HG03039 (cell line): ENCODE measurements around the gene NUP210.

Experiments
- ATAC-seq: cut with Tn5 transposase; IDR thresholded peaks from one replicate; pipeline ENCODE4 v1.9.1; 2021; ENCODE audit warnings: mild to moderate bottlenecking, moderate library complexity; ENCODE audit not compliant: unreplicated experiment

NUP210 gene

DNA sequence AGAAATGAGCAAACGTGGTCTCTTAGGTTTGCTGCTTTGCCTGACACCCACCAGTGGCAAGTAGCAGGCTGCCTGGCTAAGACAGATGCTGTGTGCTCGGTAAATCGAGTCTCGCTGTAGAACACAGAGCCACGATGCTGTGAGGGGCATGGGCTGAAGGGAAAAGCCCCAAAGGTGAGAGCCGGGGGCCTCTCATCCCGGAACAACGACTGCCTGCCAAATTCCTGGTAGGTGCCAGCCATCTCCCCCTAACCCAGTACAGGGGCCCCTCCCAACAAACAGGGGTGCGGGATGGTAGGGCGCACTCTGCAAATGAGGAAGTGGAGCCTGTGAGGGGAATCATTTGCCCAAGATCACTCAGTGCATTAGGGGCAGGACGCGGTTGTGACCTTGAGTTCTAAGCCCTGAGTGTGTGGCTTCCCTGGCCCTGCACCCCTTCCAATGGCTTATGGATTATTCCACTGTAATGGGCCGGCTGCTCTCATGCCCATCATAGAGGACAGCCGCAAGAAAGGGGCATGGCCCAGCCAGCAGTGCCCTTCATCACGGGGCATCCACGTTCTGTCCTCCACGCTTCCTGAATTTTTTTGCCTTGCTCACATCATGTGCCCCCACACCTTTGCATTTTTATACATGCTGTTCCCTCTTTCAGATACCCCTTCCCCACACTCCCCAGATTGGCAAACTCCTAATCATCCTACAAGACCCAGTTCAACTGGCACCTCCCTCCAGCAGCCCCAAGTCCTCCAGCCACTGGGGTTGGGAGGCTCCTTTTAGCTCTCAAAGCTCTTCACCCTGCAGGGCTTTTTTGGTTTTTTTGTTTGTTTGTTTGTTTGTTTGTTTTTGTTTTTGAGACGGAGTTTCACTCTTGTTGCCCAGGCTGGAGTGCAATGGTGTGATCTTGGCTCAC is 125.4 kb downstream of the NUP210 start:
- no peak for ATAC-seq

DNA sequence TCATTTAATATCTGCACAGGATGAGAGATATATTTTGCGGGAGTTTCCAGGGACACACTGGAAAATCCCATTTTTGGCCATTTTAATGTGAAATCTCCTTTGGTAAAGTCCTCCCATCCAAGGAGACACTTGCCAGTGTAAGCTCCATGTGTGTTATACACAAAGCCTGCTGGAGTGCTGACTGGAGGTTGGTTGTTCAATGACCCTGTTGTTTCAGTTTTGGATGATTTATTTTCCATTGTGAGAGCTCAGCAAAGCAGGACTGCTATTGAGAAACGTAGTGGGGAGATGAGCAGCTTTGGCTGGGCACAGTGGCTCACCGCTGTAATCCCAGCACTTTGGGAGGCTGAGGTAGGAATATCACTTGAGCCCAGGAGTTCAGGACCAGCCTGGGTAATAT is 127.7 kb downstream of the NUP210 start:
- no peak for ATAC-seq

DNA sequence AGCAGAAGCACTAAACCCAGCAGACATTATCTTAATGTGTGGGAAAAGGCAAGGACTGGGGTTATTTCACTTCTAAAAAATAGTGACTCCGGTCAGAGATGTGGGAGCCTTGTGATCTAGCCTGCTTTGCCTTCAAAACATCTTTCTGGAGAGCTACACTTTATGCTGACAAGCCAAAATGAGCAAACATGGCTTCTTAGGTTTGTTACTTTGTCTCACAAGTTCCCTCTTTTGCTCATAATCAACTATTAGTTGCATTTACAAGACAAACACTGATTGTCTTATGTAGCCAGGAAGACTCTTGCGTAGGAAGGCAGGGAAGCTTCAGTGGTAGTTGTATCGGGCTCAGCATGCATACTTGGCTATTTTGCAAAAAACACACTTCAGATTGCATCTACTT is 129.2 kb downstream of the NUP210 start:
- ATAC-seq = no peak

DNA sequence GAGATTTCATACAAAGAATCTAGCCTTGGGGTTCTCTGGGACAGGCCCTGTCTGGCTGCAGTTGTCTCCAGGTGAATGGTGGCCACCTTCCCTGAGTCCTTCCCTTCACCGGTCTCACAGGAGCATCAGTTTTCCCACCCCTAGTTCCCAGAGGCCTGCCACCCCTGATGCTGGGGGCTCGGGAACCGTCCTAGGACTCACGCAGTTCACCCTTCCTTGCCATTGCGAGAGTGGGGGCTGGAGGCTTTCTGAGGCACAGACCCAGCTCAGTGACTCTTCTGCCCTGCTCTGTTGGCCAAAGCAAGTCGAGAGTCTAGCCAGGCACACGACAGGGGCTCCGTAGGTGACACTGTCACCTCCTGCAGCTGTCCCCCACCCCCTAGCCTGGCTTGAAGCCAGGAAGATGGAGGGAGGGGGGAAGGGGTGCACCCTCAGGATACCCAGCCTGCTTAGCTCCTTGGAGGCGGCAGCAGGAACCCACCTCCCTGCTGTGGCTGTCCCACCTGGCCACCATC is 130.3 kb downstream of the NUP210 start:
- no peak for ATAC-seq

DNA sequence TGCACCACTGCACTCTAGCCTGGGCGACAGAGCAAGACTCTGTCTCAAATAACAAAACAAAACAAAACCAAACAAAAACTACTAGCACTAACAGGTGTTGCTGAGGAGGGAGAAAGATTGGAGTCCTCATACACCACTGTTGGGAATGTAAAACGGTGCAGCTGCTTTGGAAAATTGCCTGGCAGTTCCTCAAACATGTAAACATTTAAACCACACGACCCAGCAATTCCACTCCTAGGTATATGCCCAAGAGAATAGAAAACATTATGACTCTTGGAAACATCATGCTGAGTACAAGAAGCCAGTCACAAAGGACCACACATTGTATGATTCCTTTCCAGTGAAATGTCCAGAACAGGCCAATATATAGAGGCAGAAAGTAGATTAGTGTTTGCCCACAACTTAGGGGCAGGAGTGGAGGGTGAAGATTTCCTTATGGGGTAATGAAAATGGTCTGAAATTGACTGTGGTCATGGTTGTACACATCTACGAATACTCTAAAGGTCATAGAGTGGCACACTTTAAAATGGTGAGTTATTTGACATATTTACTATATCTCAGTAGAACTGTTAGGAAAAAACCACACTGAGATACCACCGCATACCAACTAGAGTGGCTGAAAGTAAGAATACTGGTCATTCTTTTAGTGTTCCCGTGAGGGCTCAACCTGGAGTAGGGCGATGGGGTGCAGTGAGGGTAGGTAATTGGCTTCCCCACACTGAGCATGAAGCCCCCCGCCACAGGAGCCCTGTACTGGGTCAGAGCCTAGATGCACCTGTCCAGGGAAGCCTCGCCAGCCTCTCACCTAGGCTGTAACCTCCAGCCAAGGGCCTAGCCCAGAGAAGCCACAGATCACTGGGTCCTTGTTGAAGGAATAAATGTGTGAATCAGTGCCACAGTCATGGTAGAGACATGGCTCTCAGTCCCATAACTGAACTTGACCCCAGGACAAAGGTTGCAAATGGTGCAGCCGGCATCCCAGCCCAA is 131.1 kb downstream of the NUP210 start:
- ATAC-seq = no peak

DNA sequence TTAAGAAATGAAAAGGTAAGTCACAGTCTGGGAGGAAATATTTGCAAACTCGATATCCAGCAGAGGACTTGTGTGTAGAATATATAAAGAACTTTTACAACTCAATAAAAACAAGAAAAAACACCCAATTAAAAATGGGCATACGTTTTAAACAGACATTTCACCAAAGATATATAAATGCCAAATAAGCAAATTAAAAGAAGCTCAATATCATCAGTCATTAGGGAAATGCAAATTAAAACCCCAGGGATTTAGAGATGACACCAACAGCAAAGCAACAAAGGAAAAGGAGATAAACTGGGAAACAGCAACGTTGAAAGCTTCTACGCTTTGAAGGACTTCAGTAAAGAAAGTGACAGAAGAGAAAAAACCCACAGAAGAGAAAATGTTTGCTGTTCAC is 132.3 kb downstream of the NUP210 start:
- no peak for ATAC-seq

DNA sequence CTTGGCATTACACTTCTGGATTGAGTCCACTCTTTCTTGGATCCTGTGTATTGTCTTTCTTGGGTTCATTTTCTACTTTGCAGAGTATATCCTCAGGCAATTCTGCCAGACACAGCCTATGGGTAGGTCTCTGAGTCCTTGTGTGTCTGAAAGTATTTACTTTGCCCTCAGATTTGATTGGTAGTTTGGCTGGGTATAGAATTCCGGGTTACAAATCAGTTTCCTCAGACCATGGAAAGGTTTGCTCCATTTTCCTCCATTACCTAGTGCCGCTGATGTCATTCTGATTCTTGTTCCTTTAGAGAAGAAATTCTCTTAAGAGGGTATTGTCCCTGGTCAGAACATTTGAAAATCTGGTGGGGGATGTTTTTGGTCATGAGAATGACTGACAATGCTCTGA is 133.2 kb downstream of the NUP210 start:
- ATAC-seq = no peak

- no peak for ATAC-seq
Measured at GRCh38 chr3:13285007-13285567, 135.0 kb downstream of the NUP210 start.

GRCh38 chr3:13283877-13284264 is 136.3 kb downstream of the NUP210 start:
- no peak for ATAC-seq

DNA sequence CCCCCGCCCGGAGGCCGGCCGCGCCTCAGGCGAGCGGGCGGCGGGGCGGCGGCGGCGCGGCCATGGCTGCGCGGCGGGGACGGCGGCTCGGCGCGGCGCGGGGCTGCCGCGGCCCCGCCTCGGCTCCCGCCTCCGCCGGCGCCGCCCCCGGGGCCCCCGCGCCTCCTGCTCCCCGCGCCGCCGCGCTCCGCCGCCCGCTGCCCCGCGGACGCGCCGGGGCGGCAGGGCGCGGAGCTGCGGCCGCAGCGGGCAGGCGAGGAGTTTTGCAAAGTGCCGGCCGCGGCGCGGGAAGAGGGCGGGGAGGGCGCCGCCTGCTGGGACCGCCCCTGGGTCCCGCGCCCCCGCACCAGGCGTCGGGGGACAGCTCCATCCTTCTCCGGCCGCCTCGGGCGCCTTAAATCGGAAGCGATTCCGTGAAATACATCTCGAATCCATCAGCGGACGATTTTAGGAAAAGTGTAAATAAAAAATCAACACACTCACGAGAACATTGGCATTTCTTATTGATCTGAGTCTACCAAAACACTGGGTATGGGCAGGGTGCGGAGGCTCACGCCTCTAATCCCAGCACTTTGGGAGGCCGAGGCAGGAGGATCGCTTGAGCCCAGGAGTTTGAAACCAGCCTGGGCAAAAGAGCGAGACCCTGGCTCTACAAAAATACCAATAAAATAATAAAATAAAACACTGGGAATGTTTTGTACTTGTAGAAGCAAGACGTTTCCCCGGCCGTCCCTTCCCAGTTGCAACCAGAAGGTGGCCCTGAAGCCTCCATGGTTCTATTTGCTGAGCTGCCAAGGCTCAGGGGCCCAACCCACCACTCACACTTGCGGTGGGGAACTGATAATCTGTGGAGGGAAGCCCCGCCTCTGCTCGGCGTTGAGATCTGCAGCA is 136.9 kb downstream of the NUP210 start:
- ATAC-seq = no peak

GRCh38 chr3:13282358-13282985 is 137.7 kb downstream of the NUP210 start:
- ATAC-seq = no peak

DNA sequence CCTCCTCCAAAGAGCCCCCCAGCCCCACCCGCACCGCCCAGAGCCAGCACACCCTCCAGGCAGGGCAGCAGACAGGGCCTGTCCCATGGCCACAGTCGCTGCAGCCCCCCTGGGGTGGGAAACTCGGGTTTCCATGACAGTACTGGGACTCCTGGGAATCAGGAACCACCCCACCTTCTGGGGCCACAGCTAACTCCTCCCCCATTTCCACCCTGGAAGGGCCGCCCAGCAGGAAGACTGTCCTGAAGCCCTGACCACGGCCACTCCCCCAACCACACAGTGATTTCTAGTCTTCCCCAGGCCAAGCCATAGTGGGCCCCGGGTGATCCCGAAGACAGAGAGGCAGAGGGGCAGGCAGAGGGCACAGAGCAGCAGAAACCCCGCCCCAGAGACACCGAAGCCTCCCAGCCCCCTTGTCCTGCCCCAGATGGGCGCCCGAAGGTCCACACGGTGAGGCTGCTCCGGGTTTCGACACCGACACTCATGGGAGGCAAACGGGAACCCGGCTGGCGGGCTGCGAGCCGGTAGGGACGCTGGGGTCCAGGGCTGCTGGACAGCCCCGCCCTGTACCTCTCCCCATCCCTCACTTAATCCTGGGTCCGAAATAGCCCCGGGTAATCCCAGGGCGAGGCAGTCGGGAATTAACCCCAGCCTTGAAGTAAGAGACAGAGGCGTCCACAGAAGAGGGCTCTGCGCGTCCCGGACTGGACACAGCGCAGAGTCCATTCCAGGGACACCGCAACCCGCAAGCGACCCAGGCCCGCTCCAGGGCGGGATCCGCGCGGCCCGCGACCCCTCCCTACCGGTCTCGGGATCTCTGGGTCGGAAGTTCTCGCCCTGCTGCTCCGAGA is 138.4 kb downstream of the NUP210 start:
- no peak for ATAC-seq

DNA sequence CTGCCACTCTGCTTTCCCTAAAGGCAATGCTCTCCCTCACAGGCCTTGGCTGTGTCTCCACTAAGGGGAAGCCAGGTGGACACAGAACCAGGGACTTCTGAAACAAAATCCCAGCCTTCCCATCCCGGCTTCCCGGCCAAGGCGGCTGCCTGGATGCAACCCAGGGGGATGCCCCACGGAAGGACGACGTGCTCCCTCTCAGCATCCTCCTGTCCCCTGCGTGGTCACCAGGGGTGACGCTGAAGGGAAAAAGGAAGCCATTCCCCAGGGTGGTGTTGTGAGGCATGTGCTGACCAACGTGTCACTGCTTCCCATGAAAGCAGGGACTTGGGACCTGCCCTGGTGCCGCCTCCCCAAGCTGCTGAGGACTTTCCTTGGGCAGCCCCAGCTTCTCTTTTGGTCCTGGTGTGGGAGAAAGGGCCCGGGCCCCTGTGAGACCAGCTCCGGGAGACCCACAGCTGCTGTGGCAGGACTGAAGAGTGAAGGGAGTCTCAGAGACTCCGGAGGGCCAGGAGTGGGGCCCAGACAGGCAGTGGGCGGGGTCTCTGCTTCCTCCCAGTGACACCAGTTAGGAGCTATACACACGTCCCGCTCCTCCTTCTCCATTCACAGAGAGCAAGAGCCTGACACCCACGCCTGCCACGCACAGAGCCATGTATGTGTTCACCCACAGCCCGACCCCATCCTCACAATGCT is 139.2 kb downstream of the NUP210 start:
- no peak for ATAC-seq

GRCh38 chr3:13280122-13280790 is 139.9 kb downstream of the NUP210 start:
- no peak for ATAC-seq

DNA sequence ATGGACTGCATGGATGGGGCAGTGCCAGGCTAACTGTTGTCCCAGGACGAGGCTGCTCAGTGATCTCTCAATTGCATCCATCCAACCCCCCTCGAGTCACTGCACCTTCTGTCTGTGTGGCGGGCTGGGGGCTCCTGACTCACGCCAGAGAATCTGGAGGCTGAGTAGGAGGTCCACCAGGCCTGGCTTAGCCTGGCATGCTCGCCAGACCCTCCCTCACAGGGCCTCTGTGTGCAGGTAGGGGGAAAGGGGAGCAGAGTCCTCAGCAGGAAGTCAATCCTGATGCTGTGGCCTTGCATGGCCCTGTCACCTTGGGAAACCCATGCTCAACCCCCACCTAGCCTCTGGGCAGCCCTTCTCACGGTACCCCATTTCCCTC is 140.6 kb downstream of the NUP210 start:
- ATAC-seq = no peak

DNA sequence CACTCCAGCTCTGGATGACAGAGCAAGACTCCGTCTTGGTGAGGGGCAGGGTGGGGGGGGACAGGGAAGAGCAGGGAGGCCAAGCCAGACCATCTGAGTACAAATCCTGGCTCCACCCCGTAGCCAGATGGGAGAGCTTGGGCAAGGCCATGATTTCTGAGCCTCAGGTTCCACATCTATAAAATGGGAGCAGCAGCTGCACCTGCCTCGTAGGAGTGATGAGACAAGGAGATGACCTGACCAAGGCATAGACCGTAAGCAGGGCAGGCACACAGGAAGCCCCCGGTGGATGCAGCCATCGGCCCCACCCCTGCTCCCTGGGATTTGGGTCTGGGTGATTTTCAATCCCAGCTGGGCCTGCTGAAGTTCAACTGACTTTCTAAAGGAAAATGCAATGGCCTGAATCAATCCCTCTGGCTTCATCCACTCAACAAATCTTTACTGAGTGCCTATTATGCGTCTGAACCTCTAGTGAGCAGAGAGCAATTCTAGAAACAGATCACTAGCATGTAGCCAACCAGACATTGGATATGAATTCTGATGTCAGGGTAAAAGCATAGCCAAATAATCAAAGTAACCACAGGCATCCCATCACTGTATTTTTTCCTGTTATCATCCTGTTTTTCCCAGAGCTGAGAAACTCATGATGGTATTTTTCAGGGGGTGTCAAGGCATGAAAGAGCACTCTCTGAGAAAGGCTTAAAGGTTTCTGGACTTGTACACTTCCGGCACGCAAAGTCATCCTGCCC is 141.2 kb downstream of the NUP210 start:
- no peak for ATAC-seq
